K562 (cell line): ENCODE data around the gene DLST. TPM values are rescaled to one million over a fixed set of nuclear protein-coding genes. Genes with fewer than 3 reads are reported as not detected.

Source experiments
- ATAC-seq: fragments of 200-7000 bp; cut with Tn5 transposase; 3 replicates; pipeline ENCODE4 v1.9.1; 2020; ENCODE audit warnings: moderate library complexity
- BruUV-seq: library from RNA; stranded (reverse); fragments of 400-500 nt; replicated peaks from 2 replicates; lab custom pipeline; 2021; lab: Mats Ljungman, UMichigan
- CTCF ChIA-PET: fragments of 300-600 bp; formaldehyde crosslinking; extraction: SDS; loops from one replicate; lab custom pipeline; 2021; ENCODE audit warnings: low intra/inter-chr PET ratio; lab: Yijun Ruan, JAX
- POLR2A ChIA-PET: fragments of 300-600, 350-650 bp; sonication (Branson Sonifier 250); formaldehyde crosslinking; extraction: SDS; loops from one replicate; lab custom pipeline; 2021; ENCODE audit warnings: antibody characterized with exemption, inconsistent platforms; lab: Yijun Ruan, JAX
- DNase-seq, 4 experiments: peaks; one replicate each; pipeline versions ENCODE4 v3.0.0 to v3.0.0-alpha.2; 2011 to 2018; ENCODE audit warnings: low spot score in 3 of 4, mixed read lengths in 3 of 4; ENCODE audit errors: extremely low read depth in 1 of 4
- FAIRE-seq: peaks from 2 replicates; lab custom pipeline; 2011; peaks lifted over from hg19 to GRCh38; lab: Jason Lieb, UNC
- H2AFZ ChIP-seq: 2 replicates; pipeline ENCODE4 v1.6.0; 2011; ENCODE audit warnings: low read depth, low read length, control low read depth, inconsistent platforms
- H3K27ac ChIP-seq: fragments of 200-600 bp; 3 replicates; pipeline ENCODE4 v1.8.0; 2011; ENCODE audit warnings: low read depth, mild to moderate bottlenecking, control low read depth, inconsistent platforms, low read length, moderate library complexity, mixed read lengths; ENCODE audit errors: extremely low read depth
- H3K27me3 ChIP-seq, 2 experiments: fragments of 300-600 bp in 1 of 2; 2 replicates in 1 of 2; 3 replicates in 1 of 2; pipeline versions ENCODE4 v1.6.0 to v1.8.0; 2011; ENCODE audit warnings: inconsistent platforms in 2 of 2, low read length in 2 of 2, mild to moderate bottlenecking in 1 of 2, mixed read lengths in 1 of 2, moderate library complexity in 1 of 2; ENCODE audit not compliant: control insufficient read depth in 2 of 2, insufficient read depth in 2 of 2
- H3K36me3 ChIP-seq: fragments of 300-600 bp; 3 replicates; pipeline ENCODE4 v1.8.0; 2011; ENCODE audit warnings: mild to moderate bottlenecking, low read length, inconsistent platforms; ENCODE audit not compliant: control insufficient read depth, insufficient read depth
- H3K4me1 ChIP-seq, 2 experiments: fragments of 200-600 bp in 1 of 2; replicated peaks in 1 of 2; 2 replicates in 1 of 2; 3 replicates in 1 of 2; pipeline versions ENCODE4 v1.5.1 to v1.8.0; 2011; ENCODE audit warnings: inconsistent platforms in 2 of 2, low read length in 2 of 2, mild to moderate bottlenecking in 1 of 2, mixed read lengths in 1 of 2, moderate library complexity in 1 of 2; ENCODE audit not compliant: control insufficient read depth in 2 of 2, insufficient read depth in 2 of 2
- H3K4me2 ChIP-seq: 2 replicates; pipeline ENCODE4 v1.6.1; 2011; ENCODE audit warnings: low read length, control low read depth, inconsistent platforms, mixed read lengths; ENCODE audit not compliant: insufficient read depth
- H3K4me3 ChIP-seq: fragments of 200-600 bp; sonication (generic), shearing (Covaris generic); 2 replicates; pipeline ENCODE4 v1.5.1; 2016; ENCODE audit warnings: control low read depth, inconsistent platforms
- H3K79me2 ChIP-seq: fragments of 200-600 bp; 3 replicates; pipeline ENCODE4 v1.8.0; 2011; ENCODE audit warnings: low read length, inconsistent platforms; ENCODE audit not compliant: control insufficient read depth, insufficient read depth
- H3K9ac ChIP-seq, 2 experiments: 2 replicates each; pipeline versions ENCODE4 v1.6.0 to v1.6.1; 2011; ENCODE audit warnings: low read depth in 2 of 2, low read length in 2 of 2, control low read depth in 1 of 2, inconsistent platforms in 1 of 2, mild to moderate bottlenecking in 1 of 2, mixed read lengths in 1 of 2; ENCODE audit not compliant: insufficient read depth in 1 of 2
- H3K9me1 ChIP-seq: one replicate; pipeline ENCODE4 v1.6.0; 2011; ENCODE audit warnings: inconsistent platforms, mild to moderate bottlenecking, low read length, moderate library complexity; ENCODE audit not compliant: control insufficient read depth, insufficient read depth
- H3K9me3 ChIP-seq: replicated peaks from 2 replicates; pipeline ENCODE4 v1.5.1; 2011; ENCODE audit warnings: low read depth, low read length, inconsistent platforms; ENCODE audit not compliant: control insufficient read depth, insufficient read depth
- H4K20me1 ChIP-seq: replicated peaks from 2 replicates; pipeline ENCODE4 v1.6.1; 2011; ENCODE audit warnings: low read length, inconsistent platforms, mixed read lengths; ENCODE audit not compliant: control insufficient read depth, insufficient read depth
- CEBPG ChIP-seq, 3 experiments: fragments of 200-800 bp in 1 of 3; sonication (Bioruptor generic) in 1 of 3; sonication (generic) in 1 of 3; formaldehyde crosslinking in 1 of 3; IDR thresholded peaks in 2 of 3; conservative IDR thresholded peaks in 1 of 3; 2 replicates each; pipeline versions ENCODE4 v1.6.1 to v1.8.0; 2016 to 2022; ENCODE audit warnings: missing compliant biosample characterization in 2 of 3, missing genetic modification characterization in 2 of 3, mild to moderate bottlenecking in 1 of 3, missing genetic modification reagents in 1 of 3
- FOS ChIP-seq: IDR thresholded peaks from 3 replicates; pipeline ENCODE4 v1.6.1; 2011; ENCODE audit not compliant: insufficient read length; ENCODE audit errors: extremely low read depth
- GABPB2 ChIP-seq: fragments of 250-450 bp; sonication (Bioruptor Pico); conservative IDR thresholded peaks from 2 replicates; pipeline ENCODE4 v1.5.1; 2021; ENCODE audit warnings: mild to moderate bottlenecking
- KDM4B ChIP-seq, 2 experiments: fragments of 450-650 bp in 1 of 2; sonication (generic) in 1 of 2; IDR thresholded peaks; 2 replicates each; pipeline ENCODE4 v1.6.1; 2016 to 2017; ENCODE audit warnings: borderline replicate concordance in 2 of 2, antibody characterized with exemption in 1 of 2, low read depth in 1 of 2, mild to moderate bottlenecking in 1 of 2
- RAD21 ChIP-seq, 2 experiments: fragments of 250-450 bp in 1 of 2; fragments of 450-650 bp in 1 of 2; sonication (Bioruptor Pico) in 1 of 2; formaldehyde crosslinking in 1 of 2; IDR thresholded peaks in 1 of 2; conservative IDR thresholded peaks in 1 of 2; 2 replicates each; pipeline versions ENCODE4 v1.4.0 to v1.8.0; 2020 to 2022; ENCODE audit warnings: mild to moderate bottlenecking in 2 of 2, moderate library complexity in 1 of 2
- STAG1 ChIP-seq: sonication (generic); formaldehyde crosslinking; IDR thresholded peaks from 2 replicates; pipeline ENCODE4 v1.5.0; 2020; ENCODE audit warnings: missing genetic modification reagents, borderline replicate concordance
- WGBS: fragments of 100-300 bp; shearing (Covaris generic); methylation state at CpG from one replicate; pipeline ENCODE4 v1.1.6; 2016; ENCODE audit warnings: low coverage, mixed read lengths; ENCODE audit not compliant: insufficient coverage; ENCODE audit errors: missing lambda C conversion rate; 5-methylcytosine and 5-hydroxymethylcytosine counted together
- in situ Hi-C: fragments of 300-500 bp; cut with MboI; formaldehyde crosslinking; loops from 4 replicates; pipeline ENCODE4 v1.15.0; 2018; ENCODE audit warnings: inconsistent platforms, mixed read lengths
- intact Hi-C: fragments of 100-400 bp; cut with micrococcal nuclease; formaldehyde crosslinking; loops from 2 replicates; pipeline ENCODE4 v1.14.2; 2022
- polyA plus RNA-seq, 8 experiments: library from polyadenylated mRNA; depleted of rRNA in 4 of 8; stranded (reverse) in 5 of 8; unstranded in 3 of 8; fragments of >200 nt; fragmentation: Nextera tagmentation in 2 of 8; fragmentation: Illumina TruSeq in 1 of 8; extraction: Ambion mirVana in 2 of 8; extraction: Trizol in 1 of 8; gene quantifications; 2 replicates each; pipeline versions ENCODE4 v1.2.1 to v1.2.3, GENCODE V29; 2011 to 2014; ENCODE audit warnings: inconsistent platforms in 1 of 8, missing spikeins in 1 of 8
- total RNA-seq, 7 experiments: library from RNA; depleted of rRNA in 6 of 7; stranded (reverse); fragments of >200 nt in 6 of 7; fragmentation: Illumina TruSeq in 2 of 7; extraction: Trizol in 2 of 7; gene quantifications; 2 replicates each; pipeline versions ENCODE4 v1.2.1 to v1.2.3, GENCODE V29; 2011 to 2021; ENCODE audit warnings: low replicate concordance in 1 of 7
- TF ChIP-seq, protein P1 (sequence below), 2 experiments: fragments of 450-650 bp; formaldehyde crosslinking in 1 of 2; IDR thresholded peaks; 2 replicates each; pipeline versions ENCODE4 v1.4.0 to v1.6.1; 2014 to 2020; ENCODE audit warnings: mild to moderate bottlenecking in 2 of 2, borderline replicate concordance in 1 of 2, low read depth in 1 of 2
- TF ChIP-seq, protein P2 (sequence below): fragments of 450-650 bp; formaldehyde crosslinking; IDR thresholded peaks from 2 replicates; pipeline ENCODE4 v1.4.0; 2020; ENCODE audit warnings: mild to moderate bottlenecking, moderate library complexity

DLST gene
- total and polyA plus RNA-seq, 9 of the 15 experiments (the other 6 are each of a cell fraction or from before 2014, with no cell fraction given): 3.0 to 73.7 (median 45.4) TPM

- no peak overlapping the region for H3K4me3 ChIP-seq
- H3K27me3 ChIP-seq: no peaks in the 10 kb centered on the region
- H3K79me2 ChIP-seq: no peaks in the 10 kb centered on the region
- H4K20me1 ChIP-seq: no peaks in the 10 kb centered on the region
- BruUV-seq: no TSS peak
- no peaks in the 10 kb centered on the region for H3K9me1 ChIP-seq
- H3K4me2 ChIP-seq: no peak overlapping the region
- POLR2A ChIA-PET: no interaction called here
- intact Hi-C loops: loop anchor here (1.0 to 10.0 kb wide), 2 partner anchors 174 to 391 kb away; no protein-coding TSS in a partner anchor
- peak in 2 of 4 experiments; percentile 47 to 64 for DNase-seq
- peak; percentile 94 for FAIRE-seq
- ATAC-seq: peak; percentile 89
- no peaks in the 10 kb centered on the region for H3K36me3 ChIP-seq
- 45% methylated on average over 5 of the region's 6 CpGs for WGBS
- H3K4me1 ChIP-seq: peaks cover 2 to 22% of the 10 kb centered on the region in 2 experiments; a peak in 2 of 5 replicates
- H3K9me3 ChIP-seq: no peaks in the 10 kb centered on the region
- H3K9ac ChIP-seq: no peak overlapping the region
- H2AFZ ChIP-seq: no peak overlapping the region
- in situ Hi-C loops: loop anchor here (10.0 kb wide), 1 partner anchor 161 kb away; no protein-coding TSS in a partner anchor
- H3K27ac ChIP-seq: no peak overlapping the region
- CTCF ChIA-PET: interaction anchor here (0.5 to 3.3 kb wide), 4 partner anchors 174 to 575 kb away, joined by 3 to 23 read pairs (median 4); no protein-coding TSS in a partner anchor
- TF ChIP-seq RAD21 (CRISPR knock-in tag; conservative IDR thresholded peaks at IDR 0.05 in 1 of 2, IDR thresholded peaks at IDR 0.05 in 1 of 2) (peak; percentile 55 to 82), KDM4B (IDR thresholded peaks at IDR 0.05; ENCODE audit: borderline replicate concordance in 2 of 2, low read depth in 1 of 2) (no peak), FOS (no peak), STAG1 (CRISPR knock-in tag) (peak; percentile 47; the same call in 1 of the 2 replicates), CEBPG (CRISPR knock-in tag; IDR thresholded peaks at IDR 0.05) (0 out of 2 replicates have a peak, but pooled peaks have one; percentile 18), CEBPG (tag; conservative IDR thresholded peaks at IDR 0.05 in 1 of 2, IDR thresholded peaks at IDR 0.05 in 1 of 2) (peak in 1 of 2 experiments; percentile 29; a peak in 1 of 4 replicates), GABPB2 (no peak)
- TF ChIP-seq, protein P1, sequence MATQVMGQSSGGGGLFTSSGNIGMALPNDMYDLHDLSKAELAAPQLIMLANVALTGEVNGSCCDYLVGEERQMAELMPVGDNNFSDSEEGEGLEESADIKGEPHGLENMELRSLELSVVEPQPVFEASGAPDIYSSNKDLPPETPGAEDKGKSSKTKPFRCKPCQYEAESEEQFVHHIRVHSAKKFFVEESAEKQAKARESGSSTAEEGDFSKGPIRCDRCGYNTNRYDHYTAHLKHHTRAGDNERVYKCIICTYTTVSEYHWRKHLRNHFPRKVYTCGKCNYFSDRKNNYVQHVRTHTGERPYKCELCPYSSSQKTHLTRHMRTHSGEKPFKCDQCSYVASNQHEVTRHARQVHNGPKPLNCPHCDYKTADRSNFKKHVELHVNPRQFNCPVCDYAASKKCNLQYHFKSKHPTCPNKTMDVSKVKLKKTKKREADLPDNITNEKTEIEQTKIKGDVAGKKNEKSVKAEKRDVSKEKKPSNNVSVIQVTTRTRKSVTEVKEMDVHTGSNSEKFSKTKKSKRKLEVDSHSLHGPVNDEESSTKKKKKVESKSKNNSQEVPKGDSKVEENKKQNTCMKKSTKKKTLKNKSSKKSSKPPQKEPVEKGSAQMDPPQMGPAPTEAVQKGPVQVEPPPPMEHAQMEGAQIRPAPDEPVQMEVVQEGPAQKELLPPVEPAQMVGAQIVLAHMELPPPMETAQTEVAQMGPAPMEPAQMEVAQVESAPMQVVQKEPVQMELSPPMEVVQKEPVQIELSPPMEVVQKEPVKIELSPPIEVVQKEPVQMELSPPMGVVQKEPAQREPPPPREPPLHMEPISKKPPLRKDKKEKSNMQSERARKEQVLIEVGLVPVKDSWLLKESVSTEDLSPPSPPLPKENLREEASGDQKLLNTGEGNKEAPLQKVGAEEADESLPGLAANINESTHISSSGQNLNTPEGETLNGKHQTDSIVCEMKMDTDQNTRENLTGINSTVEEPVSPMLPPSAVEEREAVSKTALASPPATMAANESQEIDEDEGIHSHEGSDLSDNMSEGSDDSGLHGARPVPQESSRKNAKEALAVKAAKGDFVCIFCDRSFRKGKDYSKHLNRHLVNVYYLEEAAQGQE (IDR thresholded peaks at IDR 0.05; ENCODE audit: borderline replicate concordance): peak; percentile 70; the same call in 1 of the 2 replicates
- TF ChIP-seq, protein P1 (CRISPR knock-in tag; IDR thresholded peaks at IDR 0.05; ENCODE audit: low read depth): no peak
- TF ChIP-seq, protein P2, sequence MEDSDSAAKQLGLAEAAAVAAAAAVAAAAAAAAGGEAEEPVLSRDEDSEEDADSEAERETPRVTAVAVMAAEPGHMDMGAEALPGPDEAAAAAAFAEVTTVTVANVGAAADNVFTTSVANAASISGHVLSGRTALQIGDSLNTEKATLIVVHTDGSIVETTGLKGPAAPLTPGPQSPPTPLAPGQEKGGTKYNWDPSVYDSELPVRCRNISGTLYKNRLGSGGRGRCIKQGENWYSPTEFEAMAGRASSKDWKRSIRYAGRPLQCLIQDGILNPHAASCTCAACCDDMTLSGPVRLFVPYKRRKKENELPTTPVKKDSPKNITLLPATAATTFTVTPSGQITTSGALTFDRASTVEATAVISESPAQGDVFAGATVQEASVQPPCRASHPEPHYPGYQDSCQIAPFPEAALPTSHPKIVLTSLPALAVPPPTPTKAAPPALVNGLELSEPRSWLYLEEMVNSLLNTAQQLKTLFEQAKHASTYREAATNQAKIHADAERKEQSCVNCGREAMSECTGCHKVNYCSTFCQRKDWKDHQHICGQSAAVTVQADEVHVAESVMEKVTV (CRISPR knock-in tag): peak; percentile 42; the same call in 1 of the 2 replicates
These were observed 32.4 kb downstream of the DLST start for GRCh38 chr14:74913986-74914573.
